HG02973 (cell line): Measurements from ENCODE around the gene SNCG.
"Not testable (repeated sequence)": the region's sequence is repeated elsewhere in the genome, so short reads cannot be mapped to it uniquely, and the experiment has no call there.

ENCODE experiments used
- ATAC-seq: cut with Tn5 transposase; IDR thresholded peaks from one replicate; pipeline ENCODE4 v1.9.1; 2021; ENCODE audit warnings: moderate library complexity; ENCODE audit not compliant: unreplicated experiment

SNCG gene

DNA sequence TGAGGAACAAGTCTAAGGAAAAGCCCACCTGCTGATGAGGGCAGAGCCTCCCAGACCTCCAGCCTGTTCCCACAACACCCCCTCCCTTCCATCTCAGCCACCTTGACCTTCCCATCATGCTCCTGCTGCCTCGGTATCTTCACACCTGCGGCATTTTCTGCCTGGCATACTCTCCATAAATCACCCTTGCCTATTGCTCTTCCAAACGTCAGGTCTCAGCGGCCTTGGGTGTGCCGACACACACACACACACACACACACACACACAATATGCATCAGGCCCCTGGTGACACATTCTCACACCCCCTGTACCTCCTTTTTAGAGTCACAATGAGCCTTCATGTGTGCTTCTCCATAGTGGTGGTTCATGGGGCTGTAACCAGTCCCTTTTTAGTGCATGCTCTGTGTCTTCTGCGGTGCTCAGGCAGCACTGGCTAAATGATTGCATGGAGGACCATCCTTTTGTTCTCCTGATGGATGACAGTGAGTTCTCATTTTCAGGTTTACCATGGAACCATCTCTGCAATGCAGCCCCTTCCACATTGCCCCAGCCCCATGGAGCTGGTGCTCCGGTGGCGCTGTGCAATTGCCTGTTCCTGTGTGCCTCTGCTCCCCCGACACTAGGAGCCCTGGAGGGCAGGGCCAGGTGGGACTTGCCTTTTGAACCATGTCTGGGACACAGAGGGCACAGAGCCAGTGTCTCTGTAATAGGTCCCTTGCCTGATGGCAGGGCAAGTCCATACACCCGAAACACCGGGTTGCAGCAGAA lies 14.4 kb downstream of the SNCG start:
- no peak for ATAC-seq

DNA sequence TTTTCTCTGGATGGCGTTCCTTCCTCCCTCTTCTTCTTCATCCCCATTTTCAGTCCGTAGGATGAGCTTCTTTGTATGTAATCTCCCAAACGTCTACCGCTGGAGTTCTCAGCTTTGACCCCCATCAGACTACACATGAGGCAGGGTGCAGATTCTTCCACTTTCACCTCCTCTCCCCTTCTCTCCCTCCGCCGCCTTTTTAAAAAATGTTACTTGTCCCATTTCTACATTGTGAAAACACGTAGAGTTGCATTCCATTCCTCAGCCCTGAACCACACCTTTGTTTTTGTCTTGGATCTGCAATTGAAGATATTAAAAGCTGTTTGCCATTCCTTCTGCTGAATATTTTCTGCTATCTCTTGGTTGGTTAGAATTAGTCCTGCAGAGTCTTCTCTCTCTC lies 16.1 kb downstream of the SNCG start:
- ATAC-seq: no peak

DNA sequence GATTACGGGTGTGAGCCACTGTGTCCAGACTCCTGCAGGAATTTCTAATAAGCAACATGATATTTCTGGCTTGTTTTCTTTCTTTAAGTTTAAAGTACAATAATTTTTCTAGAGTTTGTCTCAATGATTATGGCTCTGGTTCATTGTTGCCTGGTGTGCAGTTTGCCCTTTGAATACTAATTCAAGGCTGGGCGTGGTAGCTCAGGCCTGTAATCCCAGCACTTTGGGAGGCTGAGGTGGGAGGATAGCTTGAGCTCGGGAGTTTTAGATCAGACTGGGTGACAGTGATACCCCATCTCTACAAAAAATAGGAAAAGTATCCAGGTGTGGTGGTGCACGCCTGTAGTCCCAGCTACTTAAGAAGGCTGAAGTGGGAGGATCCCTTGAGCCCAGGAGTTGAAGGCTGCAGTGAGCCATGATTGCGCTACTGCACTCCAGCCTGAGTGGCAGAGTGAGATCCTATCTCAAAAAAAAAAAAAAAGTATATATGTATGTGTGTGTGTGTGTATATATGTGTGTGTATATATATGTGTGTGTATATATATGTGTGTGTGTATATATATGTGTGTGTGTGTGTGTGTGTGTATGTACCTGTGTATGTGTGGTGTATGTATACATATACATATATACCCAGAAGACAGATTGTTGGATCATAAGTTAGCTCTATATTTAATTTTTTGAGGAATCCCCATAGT lies 18.1 kb downstream of the SNCG start:
- ATAC-seq: no peak

DNA sequence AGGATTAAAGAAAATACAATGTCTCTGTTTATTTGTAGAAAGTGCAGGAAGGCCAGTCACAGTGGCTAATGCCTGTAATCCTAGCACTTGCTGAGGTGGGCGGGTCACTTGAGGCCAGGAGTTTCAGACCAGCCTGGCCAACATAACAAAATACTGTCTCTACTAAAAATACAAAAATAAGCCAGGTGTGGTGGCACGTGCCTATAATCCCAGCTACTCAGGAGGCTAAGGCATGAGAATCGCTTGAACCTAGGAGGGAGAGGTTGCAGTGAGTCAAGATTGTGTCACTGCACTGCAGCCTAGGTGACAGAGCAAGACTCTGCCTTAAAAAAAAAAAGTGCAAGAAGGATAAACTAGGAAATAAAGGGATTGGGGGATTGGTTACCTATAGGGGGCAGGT lies 20.1 kb downstream of the SNCG start:
- not testable (repeated sequence) for ATAC-seq

DNA sequence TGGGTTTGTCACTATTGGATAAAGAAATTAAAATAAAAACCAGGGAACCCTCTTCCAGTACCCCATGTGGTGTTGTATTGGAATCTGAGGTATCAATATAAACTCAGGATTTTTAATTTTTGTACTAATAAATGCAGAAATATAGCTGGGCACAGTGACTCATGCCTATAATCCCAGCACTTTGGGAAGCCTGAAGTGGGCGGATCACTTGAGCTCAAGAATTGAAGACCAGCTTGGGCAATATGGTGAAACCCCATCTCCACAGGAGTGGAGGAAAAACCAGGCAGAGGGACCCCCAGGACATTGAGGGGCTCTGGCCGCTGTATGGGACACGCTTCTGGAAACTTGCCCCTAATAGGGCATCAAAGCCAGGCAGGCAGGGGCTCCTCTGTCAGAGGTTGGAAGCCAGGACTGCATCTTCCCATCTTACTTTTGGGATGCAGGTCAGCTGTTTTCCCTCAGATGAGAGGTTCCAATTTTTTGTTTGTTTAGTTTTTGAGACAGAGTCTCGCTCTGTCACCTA lies 21.0 kb downstream of the SNCG start:
- ATAC-seq: no peak

DNA sequence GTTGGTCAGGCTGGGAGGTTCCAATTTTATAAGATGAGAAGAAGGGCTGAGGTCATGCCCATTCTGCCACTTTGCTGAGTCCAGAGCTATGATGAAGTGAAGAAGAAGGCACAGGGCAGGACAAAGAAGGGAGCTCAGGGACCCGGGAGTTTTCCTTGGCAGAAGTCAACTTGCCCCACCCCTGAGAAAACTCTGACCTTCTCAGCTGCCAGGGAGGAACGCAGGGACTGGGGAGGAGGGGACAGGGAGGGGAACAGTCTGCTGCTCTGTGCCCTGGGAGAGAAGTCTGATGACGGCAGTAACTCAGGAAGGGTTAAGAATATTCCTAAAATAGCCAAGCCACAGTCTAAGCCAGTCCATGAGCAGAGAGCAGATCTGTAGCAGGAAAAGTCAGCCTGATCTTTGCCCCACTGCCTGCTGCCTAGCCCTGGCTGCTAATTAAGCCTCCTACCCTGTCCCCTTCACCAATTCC lies 21.6 kb downstream of the SNCG start:
- no peak for ATAC-seq

DNA sequence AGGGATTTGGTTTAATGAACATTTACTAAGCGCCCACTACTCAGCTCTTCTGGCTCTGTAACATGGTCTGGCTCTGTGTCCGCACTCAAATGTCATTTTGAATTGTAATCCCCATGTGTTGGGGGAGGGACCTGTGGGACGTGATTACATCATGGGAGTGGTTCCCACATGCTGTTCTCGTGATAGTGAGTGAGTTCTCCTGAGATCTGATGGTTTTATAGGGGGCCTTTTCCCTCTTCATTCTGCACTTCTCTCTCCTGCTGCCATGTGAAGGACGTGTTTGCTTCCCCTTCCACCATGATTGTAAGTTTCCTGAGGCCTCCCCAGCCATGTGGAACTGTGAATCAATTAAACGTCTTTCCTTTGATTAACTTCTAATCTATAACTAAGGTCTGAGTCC lies 22.6 kb downstream of the SNCG start:
- ATAC-seq: not testable (repeated sequence)

DNA sequence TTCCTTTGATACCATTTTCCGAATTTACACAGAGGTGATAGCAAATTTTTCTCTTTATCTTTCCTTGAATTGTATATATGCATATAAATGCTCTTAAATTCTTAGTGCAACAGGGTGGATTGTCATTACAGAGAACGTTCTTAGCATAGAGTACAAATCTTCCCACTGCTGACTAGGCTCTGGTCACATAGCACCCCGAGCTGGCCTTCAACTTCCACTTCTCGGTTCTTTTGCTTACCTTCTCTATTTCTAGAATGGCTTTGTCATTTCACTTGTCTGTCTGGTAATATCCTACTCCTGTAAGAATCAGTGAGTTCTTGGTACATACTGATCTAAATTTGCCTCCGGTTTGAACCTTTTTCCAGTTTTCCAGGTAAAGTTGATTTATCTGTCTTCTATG lies 23.3 kb downstream of the SNCG start:
- no peak for ATAC-seq

DNA sequence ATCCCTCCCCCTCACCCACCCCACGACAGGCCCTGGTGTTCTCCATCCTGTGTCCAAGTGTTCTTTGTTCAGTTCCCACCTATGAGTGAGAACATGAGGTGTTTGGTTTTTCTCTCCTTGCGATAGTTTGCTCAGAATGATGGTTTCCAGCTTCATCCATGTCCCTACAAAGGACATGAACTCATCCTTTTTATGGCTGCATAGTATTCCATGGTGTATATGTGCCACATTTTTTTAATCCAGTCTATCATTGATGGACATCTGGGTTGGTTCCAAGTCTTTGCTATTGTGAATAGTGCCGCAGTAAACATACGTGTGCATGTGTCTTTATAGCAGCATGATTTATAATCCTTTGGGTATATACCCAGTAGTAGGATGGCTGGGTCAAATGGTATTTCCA lies 26.1 kb downstream of the SNCG start:
- not testable (repeated sequence) for ATAC-seq

DNA sequence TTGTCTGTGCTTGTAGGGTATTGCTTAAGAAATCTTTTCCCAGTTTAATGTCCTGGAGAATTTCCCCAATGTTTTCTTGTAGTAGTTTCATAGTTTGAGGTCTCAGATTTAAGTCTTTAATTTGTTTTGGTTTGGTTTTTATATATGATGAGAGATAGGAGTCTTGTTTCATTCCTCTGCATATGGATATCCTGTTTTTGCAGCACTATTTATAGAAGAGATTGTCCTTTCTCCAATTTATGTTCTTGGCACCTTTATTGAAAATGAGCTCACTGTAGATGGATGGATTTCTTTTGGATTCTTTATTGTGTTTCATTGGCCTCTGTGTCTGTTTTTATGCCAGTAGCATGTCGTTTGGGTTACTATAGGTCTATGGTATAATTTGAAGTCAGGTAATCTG lies 30.1 kb downstream of the SNCG start:
- no peak for ATAC-seq

DNA sequence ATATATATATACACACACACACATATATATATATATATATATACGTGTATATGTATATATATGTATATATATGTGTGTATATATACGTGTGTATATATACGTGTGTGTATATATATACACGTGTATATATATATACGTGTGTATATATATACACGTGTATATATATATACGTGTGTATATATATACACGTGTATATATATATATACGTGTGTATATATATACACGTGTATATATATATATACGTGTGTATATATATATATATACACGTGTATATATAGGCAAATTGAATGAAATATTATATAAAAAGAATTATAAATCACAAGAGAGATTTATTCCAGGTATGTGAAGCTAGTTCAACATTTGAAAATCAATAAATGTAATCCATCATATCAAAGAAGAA lies 33.0 kb downstream of the SNCG start:
- ATAC-seq: not testable (repeated sequence)

DNA sequence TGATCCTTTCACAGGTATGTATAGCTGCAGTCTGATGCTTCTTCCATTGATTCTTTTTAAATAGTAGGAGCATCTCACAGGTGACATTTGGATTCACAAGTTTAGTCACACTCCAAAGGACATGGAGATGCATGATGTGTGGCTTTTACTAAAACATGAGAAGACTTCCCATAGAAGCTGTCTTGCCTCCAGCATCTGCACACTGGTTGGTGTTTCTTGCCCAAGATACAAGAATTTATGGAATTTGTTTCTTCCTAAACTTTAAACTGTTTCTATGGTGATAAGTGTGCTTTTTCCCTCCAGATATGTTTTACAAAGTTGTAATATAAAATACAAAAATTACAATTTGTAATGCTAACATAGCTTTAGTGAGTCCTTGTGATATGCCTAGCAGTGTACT lies 34.1 kb downstream of the SNCG start:
- no peak for ATAC-seq

DNA sequence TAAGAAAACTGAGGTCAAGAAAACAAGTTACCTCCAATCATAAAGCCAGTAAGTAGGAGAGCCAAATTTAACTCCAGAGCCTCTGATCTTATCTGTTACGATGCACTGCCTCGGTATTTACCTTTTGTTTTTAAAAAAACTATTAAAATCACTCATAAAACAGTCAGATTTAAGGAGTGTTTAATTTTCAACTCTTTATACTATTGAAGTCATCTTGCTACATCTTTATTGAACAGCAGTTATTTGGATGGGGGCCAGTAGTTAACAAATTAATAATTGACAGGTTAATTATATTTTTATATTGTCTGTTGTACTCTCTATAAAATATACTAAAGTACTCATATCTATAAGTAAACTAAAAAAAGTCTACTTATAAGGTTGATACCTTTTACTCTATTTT lies 34.5 kb downstream of the SNCG start:
- ATAC-seq: no peak

DNA sequence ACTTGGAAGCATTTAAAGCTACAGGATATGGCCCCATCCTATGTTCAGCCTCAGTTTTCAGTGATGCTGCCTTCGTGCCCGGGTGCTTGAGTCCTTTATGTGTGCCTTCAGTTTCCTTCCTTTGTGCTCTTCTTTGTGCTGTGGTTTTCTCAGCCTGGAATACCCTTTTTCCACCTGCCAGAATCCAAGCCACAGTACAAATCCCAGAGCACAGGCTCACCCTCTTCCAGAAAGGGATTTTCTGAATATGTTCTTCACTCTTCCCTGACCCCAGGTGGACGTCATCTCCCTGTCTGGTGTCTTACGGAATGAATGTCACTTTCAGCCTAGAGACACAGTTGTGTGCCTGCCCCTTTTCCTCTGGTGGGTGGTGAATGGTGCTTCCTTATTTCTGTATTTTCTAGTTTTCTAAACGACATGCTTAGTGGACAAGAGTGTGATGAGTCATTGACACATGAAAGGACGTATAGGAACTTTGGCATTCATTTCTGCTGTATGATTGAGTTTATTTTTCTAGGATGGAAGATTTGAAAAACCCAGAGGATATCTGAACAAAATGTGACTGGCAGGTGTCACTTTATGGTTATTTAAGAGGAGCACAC lies 41.5 kb downstream of the SNCG start:
- not testable (repeated sequence) for ATAC-seq

DNA sequence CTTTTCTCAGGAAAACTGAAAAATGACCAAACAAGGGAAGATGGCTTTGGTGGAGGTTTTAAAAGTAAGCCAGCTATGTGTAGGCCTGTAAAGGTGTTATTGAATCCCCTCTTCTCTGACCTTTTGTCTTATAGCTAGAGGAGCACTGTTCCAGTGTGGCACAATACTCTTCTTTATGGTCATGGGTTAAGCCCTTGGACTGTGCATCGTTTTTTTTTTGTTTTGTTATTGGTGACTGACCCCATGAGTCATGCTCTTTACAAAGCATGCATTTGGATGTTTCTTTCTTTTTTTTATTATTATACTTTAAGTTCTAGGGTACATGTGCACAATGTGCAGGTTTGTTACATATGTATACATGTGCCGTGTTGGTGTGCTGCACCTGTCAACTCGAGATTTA lies 42.1 kb downstream of the SNCG start:
- no peak for ATAC-seq

DNA sequence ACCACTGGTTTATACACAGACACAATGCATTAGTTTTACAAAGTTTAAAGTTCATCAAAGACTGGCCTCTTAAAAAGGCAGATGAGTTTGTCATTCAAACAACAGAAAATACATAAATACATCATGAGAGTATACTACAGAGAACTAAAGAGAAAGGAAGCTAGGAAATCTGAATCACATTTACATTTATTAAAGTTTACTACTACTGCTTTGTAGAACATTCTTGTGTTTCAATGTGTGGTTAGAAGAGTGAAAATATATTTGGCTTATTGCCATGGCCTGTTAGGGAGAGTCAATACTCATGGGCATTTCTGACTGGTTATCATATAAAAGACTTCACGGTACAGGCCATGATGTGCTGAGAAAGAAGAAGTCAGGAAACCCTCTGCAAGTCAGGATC lies 48.7 kb downstream of the SNCG start:
- not testable (repeated sequence) for ATAC-seq

DNA sequence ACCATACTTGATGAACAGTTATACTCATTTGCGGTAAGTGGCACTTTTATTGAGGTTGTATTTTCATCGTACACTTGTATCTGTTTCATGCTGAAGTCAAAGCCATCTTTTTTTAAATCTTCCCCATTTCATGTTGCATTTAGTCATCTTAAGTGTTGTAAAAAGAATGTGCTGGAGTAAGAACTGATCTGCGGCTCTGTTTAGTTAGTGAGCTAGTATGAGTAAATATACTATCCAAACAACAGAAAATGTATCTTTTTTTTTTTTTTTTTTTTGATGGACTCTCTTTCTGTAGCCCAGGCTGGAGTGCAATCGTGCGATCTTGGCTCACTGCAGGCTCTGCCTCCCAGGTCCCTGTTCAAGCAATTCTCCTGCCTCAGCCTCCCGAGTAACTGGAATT lies 49.3 kb downstream of the SNCG start:
- not testable (repeated sequence) for ATAC-seq

DNA sequence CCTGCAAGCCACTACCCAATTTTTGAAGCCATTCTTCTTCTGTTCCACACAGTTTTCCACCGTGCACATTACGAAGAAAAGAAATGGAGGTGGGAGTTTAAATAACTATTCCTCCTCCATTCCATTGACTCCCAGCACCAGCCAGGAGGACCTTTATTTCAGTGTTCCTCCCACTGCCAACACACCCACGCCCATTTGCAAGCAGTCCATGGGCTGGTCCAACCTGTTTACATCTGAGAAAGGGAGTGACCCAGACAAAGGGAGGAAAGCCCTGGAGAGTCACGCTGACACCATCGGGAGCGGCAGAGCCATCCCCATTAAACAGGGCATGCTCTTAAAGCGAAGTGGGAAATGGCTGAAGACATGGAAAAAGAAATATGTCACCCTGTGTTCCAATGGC lies 49.9 kb downstream of the SNCG start:
- not testable (repeated sequence) for ATAC-seq

DNA sequence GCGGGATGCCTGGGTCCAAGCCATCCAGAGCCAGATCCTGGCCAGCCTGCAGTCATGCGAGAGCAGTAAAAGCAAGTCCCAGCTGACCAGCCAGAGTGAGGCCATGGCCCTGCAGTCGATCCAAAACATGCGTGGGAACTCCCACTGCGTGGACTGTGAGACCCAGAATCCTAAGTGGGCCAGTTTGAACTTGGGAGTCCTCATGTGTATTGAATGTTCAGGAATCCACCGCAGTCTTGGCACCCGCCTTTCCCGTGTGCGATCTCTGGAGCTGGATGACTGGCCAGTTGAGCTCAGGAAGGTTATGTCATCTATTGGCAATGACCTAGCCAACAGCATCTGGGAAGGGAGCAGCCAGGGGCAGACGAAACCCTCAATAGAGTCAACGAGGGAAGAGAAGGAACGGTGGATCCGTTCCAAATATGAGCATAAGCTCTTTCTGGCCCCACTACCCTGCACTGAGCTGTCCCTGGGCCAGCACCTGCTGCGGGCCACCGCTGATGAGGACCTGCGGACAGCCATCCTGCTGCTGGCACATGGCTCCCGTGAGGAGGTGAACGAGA lies 50.8 kb downstream of the SNCG start:
- not testable (repeated sequence) for ATAC-seq
